ENCODE data around the gene DGKG. TPM values are rescaled to one million over a fixed set of nuclear protein-coding genes. Genes with fewer than 3 reads are reported as not detected.

DGKG gene
- total RNA-seq, 1 donor from 2014 or later = 0.04 TPM

- Mint-ChIP-seq H3K36me3 (no peaks in the 10 kb centered on the region), H3K27ac (no peak overlapping the region), H3K4me1 (peaks cover 40% of the 10 kb centered on the region), H3K9me3 (no peaks in the 10 kb centered on the region), H3K27me3 (ENCODE audit: low read depth) (no peaks in the 10 kb centered on the region), H3K4me3 (no peak overlapping the region)
- no peak for TF ChIP-seq CTCF (IDR thresholded peaks at IDR 0.05; ENCODE audit: unreplicated experiment)
- no peak for DNase-seq (ENCODE audit: low spot score in 2 of 2, unreplicated experiment in 2 of 2)
Observed at GRCh38 chr3:186213946-186214345, 148.1 kb downstream of the DGKG start.

- DNase-seq (ENCODE audit: low spot score in 2 of 2, unreplicated experiment in 2 of 2) = no peak
- Mint-ChIP-seq H3K27ac (no peak overlapping the region), H3K36me3 (no peaks in the 10 kb centered on the region), H3K4me1 (peaks cover 40% of the 10 kb centered on the region), H3K9me3 (no peaks in the 10 kb centered on the region), H3K27me3 (ENCODE audit: low read depth) (no peaks in the 10 kb centered on the region), H3K4me3 (no peak overlapping the region)
- no peak for TF ChIP-seq CTCF (IDR thresholded peaks at IDR 0.05; ENCODE audit: unreplicated experiment)
Observed at GRCh38 chr3:186212611-186213010, 149.4 kb downstream of the DGKG start.

GRCh38 chr3:186210852-186211500 lies 151.1 kb downstream of the DGKG start:
- Mint-ChIP-seq H3K4me1 (peaks cover 37% of the 10 kb centered on the region), H3K36me3 (no peaks in the 10 kb centered on the region), H3K4me3 (no peak overlapping the region), H3K27me3 (ENCODE audit: low read depth) (no peaks in the 10 kb centered on the region), H3K27ac (peak overlapping the region; percentile 82), H3K9me3 (no peaks in the 10 kb centered on the region)
- no peak for DNase-seq (ENCODE audit: low spot score in 2 of 2, unreplicated experiment in 2 of 2)
- TF ChIP-seq CTCF (IDR thresholded peaks at IDR 0.05; ENCODE audit: unreplicated experiment) = no peak

GRCh38 chr3:186209810-186210752 lies 152.0 kb downstream of the DGKG start:
- H3K27me3 Mint-ChIP-seq (ENCODE audit: low read depth) = no peaks in the 10 kb centered on the region
- DNase-seq (ENCODE audit: low spot score in 2 of 2, unreplicated experiment in 2 of 2) = peak in 1 of 2 experiments; percentile 41
- H3K27ac Mint-ChIP-seq = peak overlapping the region; percentile 82
- no peaks in the 10 kb centered on the region for H3K9me3 Mint-ChIP-seq
- H3K4me1 Mint-ChIP-seq = peaks cover 37% of the 10 kb centered on the region
- no peak for TF ChIP-seq CTCF (IDR thresholded peaks at IDR 0.05; ENCODE audit: unreplicated experiment)
- no peak overlapping the region for H3K4me3 Mint-ChIP-seq
- H3K36me3 Mint-ChIP-seq = no peaks in the 10 kb centered on the region

GRCh38 chr3:186208296-186208989 lies 153.6 kb downstream of the DGKG start:
- Mint-ChIP-seq H3K4me3 (no peak overlapping the region), H3K27ac (no peak overlapping the region), H3K4me1 (peaks cover 25% of the 10 kb centered on the region), H3K36me3 (no peaks in the 10 kb centered on the region), H3K9me3 (no peaks in the 10 kb centered on the region), H3K27me3 (ENCODE audit: low read depth) (no peaks in the 10 kb centered on the region)
- DNase-seq (ENCODE audit: low spot score in 2 of 2, unreplicated experiment in 2 of 2) = no peak
- no peak for TF ChIP-seq CTCF (IDR thresholded peaks at IDR 0.05; ENCODE audit: unreplicated experiment)
